ENCODE data around the gene RGS9BP. TPM values are rescaled to one million over a fixed set of nuclear protein-coding genes. Genes with fewer than 3 reads are reported as not detected.

The RGS9BP gene
- total RNA-seq, 4 donors from 2014 or later: 0.22 to 0.63 (median 0.60) TPM; not detected in 1

GRCh38 chr19:32637480-32637879 lies 38.2 kb upstream of the RGS9BP start:
- no peaks in the 10 kb centered on the region for H3K9me3 ChIP-seq
- peaks cover 0 to 100% (median 5%) of the 10 kb centered on the region in 3 donors for H3K36me3 ChIP-seq
- no peaks in the 10 kb centered on the region for H3K4me1 ChIP-seq
- no peak overlapping the region for H3K4me3 ChIP-seq
- H3K27me3 ChIP-seq: no peaks in the 10 kb centered on the region
- 92 to 95% methylated on average over 8 to 14 of the region's 14 CpGs for WGBS, 2 donors
- no peak for DNase-seq (ENCODE audit: low spot score in 2 of 2)
- H3K27ac ChIP-seq: no peak overlapping the region
- TF ChIP-seq EP300 (IDR thresholded peaks at IDR 0.05): no peak
- TF ChIP-seq POLR2A (IDR thresholded peaks at IDR 0.05): no peak
- TF ChIP-seq, protein P1, sequence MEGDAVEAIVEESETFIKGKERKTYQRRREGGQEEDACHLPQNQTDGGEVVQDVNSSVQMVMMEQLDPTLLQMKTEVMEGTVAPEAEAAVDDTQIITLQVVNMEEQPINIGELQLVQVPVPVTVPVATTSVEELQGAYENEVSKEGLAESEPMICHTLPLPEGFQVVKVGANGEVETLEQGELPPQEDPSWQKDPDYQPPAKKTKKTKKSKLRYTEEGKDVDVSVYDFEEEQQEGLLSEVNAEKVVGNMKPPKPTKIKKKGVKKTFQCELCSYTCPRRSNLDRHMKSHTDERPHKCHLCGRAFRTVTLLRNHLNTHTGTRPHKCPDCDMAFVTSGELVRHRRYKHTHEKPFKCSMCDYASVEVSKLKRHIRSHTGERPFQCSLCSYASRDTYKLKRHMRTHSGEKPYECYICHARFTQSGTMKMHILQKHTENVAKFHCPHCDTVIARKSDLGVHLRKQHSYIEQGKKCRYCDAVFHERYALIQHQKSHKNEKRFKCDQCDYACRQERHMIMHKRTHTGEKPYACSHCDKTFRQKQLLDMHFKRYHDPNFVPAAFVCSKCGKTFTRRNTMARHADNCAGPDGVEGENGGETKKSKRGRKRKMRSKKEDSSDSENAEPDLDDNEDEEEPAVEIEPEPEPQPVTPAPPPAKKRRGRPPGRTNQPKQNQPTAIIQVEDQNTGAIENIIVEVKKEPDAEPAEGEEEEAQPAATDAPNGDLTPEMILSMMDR (IDR thresholded peaks at IDR 0.05): no peak

- peaks cover 0 to 100% (median 11%) of the 10 kb centered on the region in 3 donors for H3K36me3 ChIP-seq
These were observed 37.0 kb upstream of the RGS9BP start for GRCh38 chr19:32638625-32639024.

DNA sequence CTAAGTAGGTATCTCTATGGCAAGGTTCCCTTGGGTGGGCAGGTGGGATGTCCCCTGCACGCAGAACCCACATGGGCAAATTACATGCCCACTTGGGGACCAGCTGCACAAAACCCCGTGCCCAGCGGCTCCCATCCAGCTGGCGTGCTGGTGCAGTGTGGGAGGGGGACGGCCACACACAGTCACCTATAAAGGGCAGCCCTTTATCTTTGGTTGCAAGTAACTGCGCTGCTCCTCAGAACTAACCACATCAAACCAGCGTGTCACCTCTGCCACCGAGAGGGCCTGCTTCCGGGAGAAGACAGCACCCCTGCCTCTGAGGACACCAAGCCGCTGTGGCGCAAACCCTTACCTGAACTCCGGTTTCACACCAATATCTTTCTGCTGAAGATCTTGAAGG lies 32.9 kb upstream of the RGS9BP start:
- DNase-seq (ENCODE audit: low spot score in 2 of 2): no peak
- peaks cover 0 to 100% (median 18%) of the 10 kb centered on the region in 3 donors for H3K36me3 ChIP-seq
- WGBS, 2 donors: 88 to 96% methylated on average over 11 of the region's 12 CpGs

More at GRCh38 chr19:32638625-32639024, 37.0 kb upstream of the RGS9BP start:
- Histone ChIP-seq H3K27me3 (no peaks in the 10 kb centered on the region), H3K27ac (no peak overlapping the region), H3K9me3 (no peaks in the 10 kb centered on the region), H3K4me3 (no peak overlapping the region), H3K4me1 (no peaks in the 10 kb centered on the region)
- WGBS, 2 donors: 95 to 98% methylated on average over 13 of the region's 13 CpGs
- TF ChIP-seq POLR2A (IDR thresholded peaks at IDR 0.05) (no peak), EP300 (IDR thresholded peaks at IDR 0.05) (no peak)
- TF ChIP-seq, protein P1 (IDR thresholded peaks at IDR 0.05): no peak
- DNase-seq (ENCODE audit: low spot score in 2 of 2): no peak

GRCh38 chr19:32646556-32646955 lies 29.1 kb upstream of the RGS9BP start:
- Histone ChIP-seq H3K9me3 (no peaks in the 10 kb centered on the region), H3K27me3 (no peaks in the 10 kb centered on the region), H3K4me1 (peaks cover 0 to under 1% (median 0%) of the 10 kb centered on the region in 4 donors), H3K36me3 (peaks cover 0 to 92% (median 17%) of the 10 kb centered on the region in 3 donors), H3K27ac (no peak overlapping the region), H3K4me3 (no peak overlapping the region)
- TF ChIP-seq, protein P1 (IDR thresholded peaks at IDR 0.05): no peak
- TF ChIP-seq EP300 (IDR thresholded peaks at IDR 0.05) (no peak), POLR2A (IDR thresholded peaks at IDR 0.05) (no peak)
- WGBS, 2 donors: 89 to 91% methylated on average over 6 of the region's 6 CpGs
- no peak for DNase-seq (ENCODE audit: low spot score in 2 of 2)

More for the DNA sequence above, 32.9 kb upstream of the RGS9BP start:
- no peaks in the 10 kb centered on the region for H3K4me1 ChIP-seq
- H3K27me3 ChIP-seq: no peaks in the 10 kb centered on the region
- no peak overlapping the region for H3K27ac ChIP-seq
- H3K9me3 ChIP-seq: no peaks in the 10 kb centered on the region
- H3K4me3 ChIP-seq: no peak overlapping the region
- TF ChIP-seq, protein P1 (IDR thresholded peaks at IDR 0.05): no peak
- TF ChIP-seq EP300 (IDR thresholded peaks at IDR 0.05) (no peak), POLR2A (IDR thresholded peaks at IDR 0.05) (no peak)

DNA sequence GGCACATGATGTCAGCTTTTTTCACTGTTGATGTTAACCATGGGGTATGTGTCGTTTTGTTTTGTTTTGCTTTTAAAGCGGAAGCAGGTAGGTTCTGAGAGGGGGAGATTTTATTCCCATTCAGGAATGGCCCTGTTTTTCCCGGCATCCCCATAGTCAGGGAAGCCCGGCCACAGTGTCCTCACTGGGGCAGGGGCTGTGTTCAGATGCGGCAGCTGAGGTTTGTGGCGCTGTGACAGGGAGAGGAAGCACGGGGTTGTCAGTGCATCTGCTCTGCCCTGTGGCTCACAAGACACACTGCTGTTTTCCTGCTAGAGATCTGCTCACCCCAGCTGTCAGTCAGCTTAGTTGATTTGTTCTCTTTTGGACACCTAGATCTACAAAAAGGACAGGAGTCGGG lies 28.3 kb upstream of the RGS9BP start:
- no peak for DNase-seq (ENCODE audit: low spot score in 2 of 2)
- 88 to 92% methylated on average over 8 of the region's 8 CpGs for WGBS, 2 donors
- TF ChIP-seq POLR2A (IDR thresholded peaks at IDR 0.05): no peak
- no peak for TF ChIP-seq EP300 (IDR thresholded peaks at IDR 0.05)
- TF ChIP-seq, protein P1 (IDR thresholded peaks at IDR 0.05): no peak
- Histone ChIP-seq H3K36me3 (peaks cover 0 to 86% (median 17%) of the 10 kb centered on the region in 3 donors), H3K4me1 (peaks cover 0 to 9% (median 0%) of the 10 kb centered on the region in 4 donors), H3K27me3 (no peaks in the 10 kb centered on the region), H3K4me3 (no peak overlapping the region), H3K9me3 (no peaks in the 10 kb centered on the region), H3K27ac (no peak overlapping the region)

Measured in tibial nerve (tissue), 4 donors.